Measurements from ENCODE around the gene MMP11.

GRCh38 chr22:23752090-23752691 is 20.5 kb upstream of the MMP11 start:
- TF ChIP-seq CTCF (IDR thresholded peaks at IDR 0.05; ENCODE audit: insufficient read depth, low read depth, low read length) (no peak), EZH2 (IDR thresholded peaks at IDR 0.05; ENCODE audit: insufficient read depth, low read length) (no peak)

All from astrocyte (in vitro differentiated cells and primary cell).